ENCODE results near the gene SLC37A1.

The SLC37A1 gene

DNA sequence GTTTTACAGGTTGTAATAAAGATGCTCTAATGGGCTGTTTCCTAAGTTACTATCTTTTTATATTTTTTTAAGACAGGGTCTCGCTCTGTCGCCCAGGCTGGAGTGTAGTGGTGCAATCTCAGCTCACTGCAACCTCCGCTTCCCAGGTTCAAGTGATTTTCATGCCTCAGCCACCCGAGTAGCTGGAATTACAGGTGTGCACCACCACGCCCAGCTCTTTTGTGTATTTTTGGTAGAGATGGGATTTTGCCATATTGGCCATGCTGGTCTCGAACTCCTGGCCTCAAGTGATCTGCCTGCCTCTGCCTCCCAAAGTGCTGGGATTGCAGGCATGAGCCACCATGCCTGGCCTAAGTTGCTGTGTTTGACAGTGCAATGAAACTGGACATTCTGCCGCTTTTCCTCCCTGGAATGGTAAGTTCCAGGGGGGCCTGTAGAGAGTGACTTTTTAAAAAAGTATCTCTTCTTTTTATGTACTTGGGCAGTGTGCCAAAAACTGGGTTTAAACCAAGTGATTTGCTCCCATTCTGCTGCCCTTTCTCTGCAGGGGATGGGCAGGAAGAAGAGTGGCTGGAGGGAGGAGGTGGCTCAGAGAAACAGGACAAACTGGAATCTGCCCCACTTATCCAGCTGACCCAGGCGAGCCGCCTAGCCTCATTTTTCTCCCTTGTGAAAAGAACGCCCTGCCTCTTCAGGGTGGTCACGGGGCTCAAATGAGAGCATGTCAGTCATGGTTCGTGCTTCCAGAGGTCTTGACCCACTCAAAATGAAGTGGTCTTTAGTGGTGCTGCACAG lies 2.3 kb downstream of the SLC37A1 start:
- peaks cover 29% of the 10 kb centered on the region for H3K4me1 ChIP-seq (ENCODE audit: control insufficient read depth, insufficient read depth, low read depth, low read length)
- peaks cover 5 to 12% of the 10 kb centered on the region in 2 experiments for H3K36me3 ChIP-seq (ENCODE audit: control insufficient read depth in 1 of 2, insufficient read depth in 2 of 2, low read depth in 1 of 2, low read length in 2 of 2)
- DNase-seq: peak; percentile 77
- peaks cover 0 to 5% of the 10 kb centered on the region in 2 experiments for H3K27me3 ChIP-seq (ENCODE audit: control insufficient read depth in 1 of 2, insufficient read depth in 1 of 2, low read length in 2 of 2)
- H3K4me2 ChIP-seq (ENCODE audit: low read length, poor library complexity, severe bottlenecking): peak overlapping the region; percentile 15
- peaks cover 19% of the 10 kb centered on the region for H3K79me1 ChIP-seq (replicated peaks; ENCODE audit: low read length, poor library complexity, severe bottlenecking)
- no peak overlapping the region for H2BK15ac ChIP-seq (ENCODE audit: low read depth, poor library complexity, severe bottlenecking)
- no peak overlapping the region for H3K4ac ChIP-seq (ENCODE audit: low read depth in 1 of 2, low read length in 2 of 2)
- no peak overlapping the region for H2BK120ac ChIP-seq (ENCODE audit: low read depth, low read length)
- H2BK5ac ChIP-seq (ENCODE audit: low read depth, low read length, poor library complexity, severe bottlenecking): no peak overlapping the region
- H4K91ac ChIP-seq (ENCODE audit: low read length): no peak overlapping the region
- H3K18ac ChIP-seq (ENCODE audit: low read depth in 1 of 2, low read length in 2 of 2): no peak overlapping the region
- H3K9ac ChIP-seq (ENCODE audit: low read length): no peak overlapping the region
- H4K8ac ChIP-seq (ENCODE audit: low read length): no peak overlapping the region
- H3K23ac ChIP-seq (ENCODE audit: low read length in 2 of 2): no peak overlapping the region
- H2AK5ac ChIP-seq (ENCODE audit: low read length, severe bottlenecking): no peak overlapping the region
- no peaks in the 10 kb centered on the region for H3K9me3 ChIP-seq (ENCODE audit: control insufficient read depth, low read length)
- H2AFZ ChIP-seq (ENCODE audit: low read depth, low read length): no peak overlapping the region
- peak overlapping the region; percentile 81 for H3K27ac ChIP-seq (ENCODE audit: low read length, poor library complexity, severe bottlenecking)
- no peak overlapping the region for H3K4me3 ChIP-seq (ENCODE audit: insufficient read depth in 1 of 2, low read depth in 1 of 2, low read length in 2 of 2)
- 52% methylated on average over 12 of the region's 12 CpGs for WGBS
- no peak overlapping the region for H3K14ac ChIP-seq (ENCODE audit: low read length in 2 of 2)
- H2BK12ac ChIP-seq (ENCODE audit: low read length in 2 of 2): no peak overlapping the region

DNA sequence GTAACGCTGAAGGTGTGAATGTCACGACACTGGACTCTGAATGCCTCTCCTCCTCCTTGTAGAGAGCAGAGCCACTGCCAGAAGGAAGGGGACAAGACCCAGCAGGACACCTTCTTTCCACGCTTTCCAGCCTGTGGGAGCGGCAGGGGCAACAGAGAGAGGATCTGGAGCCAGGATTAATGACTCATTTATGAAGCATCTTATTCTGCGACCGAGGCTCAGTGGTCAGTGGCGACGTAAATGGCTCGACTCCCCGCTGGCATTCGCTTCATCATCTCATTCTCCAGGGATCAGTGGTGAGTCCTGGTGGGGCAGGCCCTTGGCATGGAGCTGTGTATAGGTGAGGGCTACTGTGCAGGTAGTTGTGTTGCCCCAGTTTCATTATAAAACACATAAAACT lies 4.6 kb downstream of the SLC37A1 start:
- Histone ChIP-seq H2BK120ac (ENCODE audit: low read depth, low read length) (no peak overlapping the region), H3K14ac (ENCODE audit: low read length in 2 of 2) (no peak overlapping the region), H3K36me3 (ENCODE audit: control insufficient read depth in 1 of 2, insufficient read depth in 2 of 2, low read depth in 1 of 2, low read length in 2 of 2) (peaks cover 5 to 29% of the 10 kb centered on the region in 2 experiments), H3K4me1 (ENCODE audit: control insufficient read depth, insufficient read depth, low read depth, low read length) (peaks cover 28% of the 10 kb centered on the region), H2BK12ac (ENCODE audit: low read length in 2 of 2) (no peak overlapping the region), H4K91ac (ENCODE audit: low read length) (no peak overlapping the region), H4K8ac (ENCODE audit: low read length) (no peak overlapping the region), H3K23ac (ENCODE audit: low read length in 2 of 2) (no peak overlapping the region), H3K4ac (ENCODE audit: low read depth in 1 of 2, low read length in 2 of 2) (no peak overlapping the region), H2AK5ac (ENCODE audit: low read length, severe bottlenecking) (peak overlapping the region; percentile 86), H3K18ac (ENCODE audit: low read depth in 1 of 2, low read length in 2 of 2) (peak overlapping the region in 1 of 2 experiments; percentile 40), H3K9me3 (ENCODE audit: control insufficient read depth, low read length) (no peaks in the 10 kb centered on the region), H3K9ac (ENCODE audit: low read length) (no peak overlapping the region), H3K27ac (ENCODE audit: low read length, poor library complexity, severe bottlenecking) (peak overlapping the region; percentile 7), H3K27me3 (ENCODE audit: control insufficient read depth in 1 of 2, insufficient read depth in 1 of 2, low read length in 2 of 2) (peaks cover 0 to 5% of the 10 kb centered on the region in 2 experiments), H3K4me2 (ENCODE audit: low read length, poor library complexity, severe bottlenecking) (no peak overlapping the region), H3K4me3 (ENCODE audit: insufficient read depth in 1 of 2, low read depth in 1 of 2, low read length in 2 of 2) (no peak overlapping the region), H3K79me1 (replicated peaks; ENCODE audit: low read length, poor library complexity, severe bottlenecking) (peaks cover 29% of the 10 kb centered on the region), H2BK15ac (ENCODE audit: low read depth, poor library complexity, severe bottlenecking) (no peak overlapping the region), H2AFZ (ENCODE audit: low read depth, low read length) (no peak overlapping the region), H2BK5ac (ENCODE audit: low read depth, low read length, poor library complexity, severe bottlenecking) (no peak overlapping the region)
- 34% methylated on average over 11 of the region's 11 CpGs for WGBS
- peak; percentile 89 for DNase-seq

DNA sequence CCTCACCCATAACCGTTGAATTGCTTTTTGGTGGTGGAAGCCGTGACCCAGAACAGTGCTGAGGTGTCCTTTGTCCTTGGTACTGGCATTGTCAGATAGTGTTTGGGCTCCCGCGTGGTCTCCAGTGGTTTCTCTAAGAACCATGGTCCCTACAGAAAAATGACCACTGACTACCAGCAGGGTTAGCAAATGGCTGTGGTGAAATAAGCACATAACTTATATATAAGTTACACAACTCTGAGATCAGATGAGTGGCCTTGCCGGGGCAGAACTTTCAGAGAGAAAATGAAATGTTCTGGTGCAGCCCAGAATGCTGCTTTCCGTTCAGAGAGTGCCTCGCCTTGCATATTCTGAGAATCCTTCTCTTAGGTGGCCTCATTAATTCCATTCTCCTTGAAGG lies 5.0 kb downstream of the SLC37A1 start:
- WGBS: 98% methylated on average over 7 of the region's 7 CpGs
- Histone ChIP-seq H2AFZ (ENCODE audit: low read depth, low read length) (no peak overlapping the region), H3K14ac (ENCODE audit: low read length in 2 of 2) (no peak overlapping the region), H2BK5ac (ENCODE audit: low read depth, low read length, poor library complexity, severe bottlenecking) (no peak overlapping the region), H3K4me3 (ENCODE audit: insufficient read depth in 1 of 2, low read depth in 1 of 2, low read length in 2 of 2) (no peak overlapping the region), H2BK15ac (ENCODE audit: low read depth, poor library complexity, severe bottlenecking) (no peak overlapping the region), H3K4me2 (ENCODE audit: low read length, poor library complexity, severe bottlenecking) (no peak overlapping the region), H3K4me1 (ENCODE audit: control insufficient read depth, insufficient read depth, low read depth, low read length) (peaks cover 25% of the 10 kb centered on the region), H3K36me3 (ENCODE audit: control insufficient read depth in 1 of 2, insufficient read depth in 2 of 2, low read depth in 1 of 2, low read length in 2 of 2) (peaks cover 5 to 32% of the 10 kb centered on the region in 2 experiments), H4K91ac (ENCODE audit: low read length) (no peak overlapping the region), H3K18ac (ENCODE audit: low read depth in 1 of 2, low read length in 2 of 2) (no peak overlapping the region), H2AK5ac (ENCODE audit: low read length, severe bottlenecking) (peak overlapping the region; percentile 86), H3K4ac (ENCODE audit: low read depth in 1 of 2, low read length in 2 of 2) (no peak overlapping the region), H3K27me3 (ENCODE audit: control insufficient read depth in 1 of 2, insufficient read depth in 1 of 2, low read length in 2 of 2) (peaks cover 0 to 5% of the 10 kb centered on the region in 2 experiments), H4K8ac (ENCODE audit: low read length) (no peak overlapping the region), H2BK120ac (ENCODE audit: low read depth, low read length) (no peak overlapping the region), H3K9ac (ENCODE audit: low read length) (no peak overlapping the region), H3K23ac (ENCODE audit: low read length in 2 of 2) (no peak overlapping the region), H2BK12ac (ENCODE audit: low read length in 2 of 2) (no peak overlapping the region), H3K27ac (ENCODE audit: low read length, poor library complexity, severe bottlenecking) (peak overlapping the region; percentile 2), H3K79me1 (replicated peaks; ENCODE audit: low read length, poor library complexity, severe bottlenecking) (peaks cover 29% of the 10 kb centered on the region), H3K9me3 (ENCODE audit: control insufficient read depth, low read length) (no peaks in the 10 kb centered on the region)
- peak; percentile 51 for DNase-seq

DNA sequence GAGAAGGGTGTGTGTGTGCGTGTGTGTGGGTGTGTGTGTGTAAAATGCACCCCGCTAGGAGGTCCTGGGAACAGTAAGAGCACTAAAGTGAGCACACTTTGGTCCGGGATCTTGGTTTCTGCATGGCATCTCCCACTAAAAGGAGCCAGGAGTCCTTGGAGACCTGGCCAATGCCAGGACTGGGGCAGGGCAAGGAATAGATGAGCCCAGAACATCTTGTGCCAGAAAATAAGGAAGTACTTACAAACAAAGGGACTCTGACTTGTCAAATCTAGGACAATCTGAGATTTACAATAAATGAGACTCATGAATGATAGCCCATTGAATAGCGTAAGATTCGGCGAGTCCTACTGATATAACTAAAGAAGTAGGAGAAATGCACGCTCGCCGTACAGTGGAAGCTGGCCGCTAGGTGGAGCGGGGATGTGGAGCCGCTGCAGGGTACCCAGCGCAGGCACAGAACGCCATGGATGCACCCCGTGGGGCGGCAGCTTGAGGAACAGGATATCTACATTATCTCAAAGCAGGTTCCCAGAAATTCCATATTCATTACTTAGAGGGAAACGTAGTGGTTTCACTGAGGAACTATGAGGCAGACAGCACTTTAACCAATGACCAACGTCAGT lies 7.1 kb downstream of the SLC37A1 start:
- 90% methylated on average over 16 of the region's 18 CpGs for WGBS
- no peak overlapping the region for H3K4me3 ChIP-seq (ENCODE audit: insufficient read depth in 1 of 2, low read depth in 1 of 2, low read length in 2 of 2)

More for the DNA sequence above, 7.1 kb downstream of the SLC37A1 start:
- DNase-seq: no peak
- Histone ChIP-seq H3K79me1 (replicated peaks; ENCODE audit: low read length, poor library complexity, severe bottlenecking) (peaks cover 30% of the 10 kb centered on the region), H2AK5ac (ENCODE audit: low read length, severe bottlenecking) (no peak overlapping the region), H2AFZ (ENCODE audit: low read depth, low read length) (no peak overlapping the region), H3K23ac (ENCODE audit: low read length in 2 of 2) (no peak overlapping the region), H2BK15ac (ENCODE audit: low read depth, poor library complexity, severe bottlenecking) (no peak overlapping the region), H3K9me3 (ENCODE audit: control insufficient read depth, low read length) (no peaks in the 10 kb centered on the region), H3K4me2 (ENCODE audit: low read length, poor library complexity, severe bottlenecking) (no peak overlapping the region), H3K27me3 (ENCODE audit: control insufficient read depth in 1 of 2, insufficient read depth in 1 of 2, low read length in 2 of 2) (peaks cover 0 to 5% of the 10 kb centered on the region in 2 experiments), H3K4ac (ENCODE audit: low read depth in 1 of 2, low read length in 2 of 2) (no peak overlapping the region), H3K14ac (ENCODE audit: low read length in 2 of 2) (no peak overlapping the region), H2BK5ac (ENCODE audit: low read depth, low read length, poor library complexity, severe bottlenecking) (no peak overlapping the region), H3K18ac (ENCODE audit: low read depth in 1 of 2, low read length in 2 of 2) (no peak overlapping the region), H3K4me1 (ENCODE audit: control insufficient read depth, insufficient read depth, low read depth, low read length) (peaks cover 30% of the 10 kb centered on the region), H4K91ac (ENCODE audit: low read length) (no peak overlapping the region), H3K36me3 (ENCODE audit: control insufficient read depth in 1 of 2, insufficient read depth in 2 of 2, low read depth in 1 of 2, low read length in 2 of 2) (peaks cover 5 to 32% of the 10 kb centered on the region in 2 experiments), H2BK12ac (ENCODE audit: low read length in 2 of 2) (peak overlapping the region in 1 of 2 experiments; percentile 11), H3K9ac (ENCODE audit: low read length) (no peak overlapping the region), H3K27ac (ENCODE audit: low read length, poor library complexity, severe bottlenecking) (no peak overlapping the region), H2BK120ac (ENCODE audit: low read depth, low read length) (no peak overlapping the region), H4K8ac (ENCODE audit: low read length) (no peak overlapping the region)
